Activated CD8-positive, alpha-beta memory T cell treated with anti-CD3 and anti-CD28 coated beads for 1 hour (primary cell): Measurements from ENCODE around the gene SOX6.
"Not testable (repeated sequence)": the region's sequence is repeated elsewhere in the genome, so short reads cannot be mapped to it uniquely, and the experiment has no call there.

ENCODE experiments used
- DNase-seq, 2 donors: peaks; one replicate each; pipeline ENCODE4 v3.0.0-alpha.2; 2020; ENCODE audit warnings: low read depth in 1 of 2; ENCODE audit errors: extremely low read depth in 1 of 2

SOX6 gene

DNA sequence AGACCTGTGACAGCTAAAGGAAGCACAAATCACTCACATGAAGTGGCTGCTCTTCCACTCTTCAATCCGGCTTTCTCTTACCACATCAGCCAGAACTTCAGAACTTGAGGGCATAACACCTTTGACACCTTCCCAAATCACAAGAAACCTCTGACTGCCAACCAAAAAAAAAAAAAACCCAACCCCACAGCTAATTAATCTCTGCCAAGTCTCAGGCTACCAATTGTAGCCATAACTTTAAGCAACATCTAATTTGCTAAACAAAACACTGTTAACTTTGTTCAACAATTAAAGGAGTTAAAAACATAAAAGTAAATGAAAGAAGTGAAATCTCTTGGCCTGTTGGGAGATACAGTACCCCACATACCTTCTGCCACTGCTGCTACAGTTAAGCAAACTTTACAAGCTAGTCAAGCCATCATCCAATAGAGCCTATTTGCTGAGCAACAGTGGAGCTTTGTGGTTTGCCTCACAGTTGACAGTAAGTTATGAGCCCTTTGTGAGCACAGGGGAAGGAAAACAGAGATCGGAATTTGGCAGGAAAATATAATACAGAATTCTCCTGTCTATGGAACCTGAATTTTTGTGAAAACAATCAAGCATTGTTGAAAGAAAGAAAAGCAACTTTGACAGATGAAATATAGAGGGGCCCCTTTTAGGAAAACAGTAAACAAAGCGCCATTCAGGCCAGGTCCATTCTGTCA, at the start of gene SOX6:
Gene SOX6, minus strand, starts transcription at position 490 of the 704 bp plus-strand sequence. CDS start 15,298 bp downstream, outside the sequence.
- no peak for DNase-seq

- no peak for DNase-seq
Measured at GRCh38 chr11:16404781-16405285, 48.5 kb upstream of the SOX6 start.

GRCh38 chr11:16403851-16404250, 47.5 kb upstream of the SOX6 start:
- DNase-seq = no peak

GRCh38 chr11:16403448-16403803, 47.1 kb upstream of the SOX6 start:
- no peak for DNase-seq

- DNase-seq = no peak
Measured at GRCh38 chr11:16402654-16403447, 46.5 kb upstream of the SOX6 start.

DNA sequence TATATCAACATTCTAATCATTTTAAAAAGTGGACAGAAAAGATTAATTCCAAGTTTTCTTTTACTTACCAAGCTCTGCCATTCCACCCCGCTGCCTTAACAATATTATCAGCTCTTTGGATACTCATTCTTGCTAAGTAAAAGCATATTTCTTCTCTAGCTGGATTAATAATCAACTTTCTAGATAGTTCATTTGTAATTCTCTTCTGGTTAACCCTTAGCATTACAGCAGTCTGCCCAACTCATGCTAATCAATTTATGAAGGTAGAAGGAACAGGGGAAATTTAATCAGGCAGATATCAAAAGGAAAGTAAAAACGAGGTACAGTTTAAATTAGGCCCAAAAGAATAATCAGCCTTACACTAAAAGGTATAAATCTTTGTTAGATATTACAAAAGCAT, 41.0 kb upstream of the SOX6 start:
- DNase-seq = no peak

- DNase-seq = no peak
Measured at GRCh38 chr11:16395601-16396000, 39.3 kb upstream of the SOX6 start.

- DNase-seq = no peak
Measured at GRCh38 chr11:16394947-16395346, 38.6 kb upstream of the SOX6 start.

DNA sequence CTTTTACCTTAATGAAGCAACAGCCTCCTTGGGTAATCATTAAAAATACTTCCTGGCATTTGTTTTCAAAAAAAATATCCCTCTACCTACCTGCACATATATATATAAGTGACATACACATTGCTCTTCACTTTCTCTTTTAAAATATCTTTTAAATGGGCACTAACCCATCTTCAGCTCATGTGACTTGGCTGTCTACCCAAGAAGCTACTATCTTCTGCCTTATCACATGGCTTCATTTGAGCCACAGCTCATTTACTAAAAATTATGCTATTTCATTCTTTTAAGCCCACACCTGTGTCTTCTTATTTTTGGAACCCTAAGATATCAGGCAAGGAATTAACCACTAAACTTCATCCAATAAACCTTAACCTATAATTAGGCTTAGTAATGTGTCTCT, 37.0 kb upstream of the SOX6 start:
- no peak for DNase-seq

GRCh38 chr11:16392616-16393015, 36.3 kb upstream of the SOX6 start:
- no peak for DNase-seq

DNA sequence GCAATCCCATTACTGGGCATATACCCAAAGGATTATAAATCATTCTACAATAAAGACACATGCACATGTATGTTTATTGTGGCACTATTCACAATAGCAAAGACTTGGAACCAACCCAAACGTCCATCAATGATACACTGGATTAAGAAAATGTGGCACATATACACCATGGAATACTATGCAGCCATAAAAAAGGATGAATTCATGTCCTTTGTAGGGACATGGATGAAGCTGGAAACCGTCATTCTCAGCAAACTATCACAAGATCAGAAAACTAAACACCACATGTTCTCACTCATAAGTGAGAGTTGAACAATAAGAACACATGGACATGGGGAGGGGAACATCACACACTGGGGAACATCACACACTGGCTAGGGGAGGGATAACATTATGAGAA, 34.5 kb upstream of the SOX6 start:
- not testable (repeated sequence) for DNase-seq

DNA sequence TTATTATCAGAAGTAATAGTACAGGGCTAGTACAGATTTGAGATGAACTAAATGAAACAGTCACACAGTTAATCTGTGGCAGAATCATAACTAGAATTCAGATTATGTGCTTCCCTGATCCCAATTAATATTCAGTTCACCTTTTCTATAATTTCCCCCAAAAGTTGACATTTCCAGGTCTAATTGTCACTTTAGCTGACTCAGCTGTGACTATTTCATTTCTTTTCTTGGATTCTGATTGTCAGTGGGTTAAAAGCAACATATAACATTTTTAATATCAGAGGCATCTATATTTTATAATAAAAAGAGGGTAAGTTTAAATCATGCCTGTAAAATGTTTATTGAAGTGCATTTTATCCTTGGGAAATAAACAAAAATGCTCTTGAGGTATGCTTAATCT, 28.8 kb upstream of the SOX6 start:
- no peak for DNase-seq

GRCh38 chr11:16382638-16383380, 26.5 kb upstream of the SOX6 start:
- no peak for DNase-seq

DNA sequence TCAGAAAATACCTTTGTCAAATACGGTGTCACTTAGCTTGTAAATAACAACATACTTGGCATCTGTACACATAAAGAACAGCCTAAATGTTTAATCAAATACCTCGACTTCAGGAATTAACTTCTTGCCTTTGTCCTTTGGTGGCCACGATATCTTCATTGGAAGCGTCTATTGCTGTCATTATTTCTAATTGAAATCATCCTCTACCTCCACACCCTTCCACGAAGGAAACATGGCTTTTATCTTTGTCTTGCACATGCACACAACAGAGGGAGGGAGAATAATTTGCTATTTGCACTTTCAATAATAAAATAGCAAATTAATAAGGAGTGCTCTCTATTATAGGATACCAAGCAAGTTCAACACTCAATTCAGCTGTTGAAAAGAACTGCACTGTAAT, 25.8 kb upstream of the SOX6 start:
- no peak for DNase-seq

- DNase-seq = no peak
Measured at GRCh38 chr11:16380941-16381568, 24.7 kb upstream of the SOX6 start.

- no peak for DNase-seq
Measured at GRCh38 chr11:16378906-16379305, 22.6 kb upstream of the SOX6 start.

DNA sequence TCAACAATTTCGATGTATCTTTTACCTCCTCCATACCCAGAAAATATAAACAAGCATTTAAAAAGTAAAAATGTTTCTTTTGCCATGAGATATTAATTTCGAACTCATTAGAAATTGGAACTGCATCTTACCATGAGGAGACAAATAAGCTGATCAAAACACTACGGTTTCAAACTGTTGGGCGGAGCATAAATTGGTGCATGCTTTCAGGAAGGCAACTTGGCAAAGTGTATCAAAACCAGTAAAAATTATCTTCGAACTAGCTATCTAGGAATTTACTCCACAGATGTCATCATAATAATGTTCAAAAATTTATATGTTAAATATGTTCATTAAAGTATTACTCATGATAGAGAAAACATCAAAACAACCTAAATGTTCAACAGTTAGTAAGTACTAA, 21.4 kb upstream of the SOX6 start:
- no peak for DNase-seq

DNA sequence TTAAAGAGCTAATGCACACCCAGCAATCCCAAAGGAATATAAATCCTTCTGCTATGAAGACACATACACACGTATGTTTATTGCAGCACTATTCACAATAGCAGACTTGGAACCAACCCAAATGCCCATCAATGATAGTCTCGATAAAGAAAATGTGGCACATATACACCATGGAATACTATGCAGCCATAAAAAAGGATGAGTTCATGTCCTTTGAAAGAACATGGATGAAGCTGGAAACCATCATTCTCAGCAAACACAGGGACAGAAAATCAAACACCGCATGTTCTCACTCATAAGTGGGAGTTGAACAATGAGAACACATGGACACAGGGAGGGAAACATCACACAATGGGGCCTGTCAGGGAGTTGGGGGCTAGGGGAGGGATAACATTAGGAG, 19.3 kb upstream of the SOX6 start:
- DNase-seq = not testable (repeated sequence)

DNA sequence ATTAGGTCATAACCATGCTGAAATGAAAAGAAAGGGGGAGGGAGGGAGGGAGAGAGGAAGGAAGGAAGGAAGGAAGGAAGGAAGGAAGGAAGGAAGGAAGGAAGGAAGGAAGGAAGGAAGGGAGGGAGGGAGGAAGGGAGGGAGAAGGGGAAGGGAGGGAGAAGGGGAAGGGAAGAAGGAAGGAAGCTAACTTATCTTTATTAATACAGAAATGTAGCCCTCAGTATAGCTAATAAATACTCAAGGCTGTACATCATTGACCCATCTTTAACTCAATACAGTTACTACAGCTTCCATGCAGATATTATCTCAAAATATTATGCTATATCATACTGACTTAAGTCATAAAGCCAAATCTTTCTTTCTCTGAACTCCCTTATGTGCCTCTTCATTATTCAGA, 17.4 kb upstream of the SOX6 start:
- DNase-seq = no peak

GRCh38 chr11:16372355-16372754, 16.0 kb upstream of the SOX6 start:
- DNase-seq = no peak

DNA sequence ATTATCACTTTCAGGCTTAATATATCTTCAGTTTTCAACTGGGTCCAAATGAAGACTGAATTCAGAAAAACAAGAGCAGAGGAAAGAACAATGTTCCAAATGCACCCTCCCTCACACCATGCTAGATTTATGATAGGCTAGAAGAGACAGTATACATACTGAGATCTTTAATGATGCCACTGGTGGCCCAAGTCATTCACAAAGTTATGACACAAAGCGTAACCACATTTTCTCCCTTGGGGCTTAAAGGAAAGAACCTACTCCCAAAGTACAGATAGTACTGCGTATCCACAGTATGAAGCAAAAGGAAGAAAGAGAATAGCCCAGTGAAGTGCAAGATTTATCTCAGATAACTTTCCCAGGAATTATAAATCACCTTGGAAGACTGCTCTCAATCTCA, 10.9 kb upstream of the SOX6 start:
- no peak for DNase-seq
